ENCODE measurements around the gene MT1F.

GRCh38 chr16:56643833-56644232 lies 13.9 kb upstream of the MT1F start:
- TF ChIP-seq CTCF (IDR thresholded peaks at IDR 0.05 in 2 of 3, conservative IDR thresholded peaks at IDR 0.05 in 1 of 3; ENCODE audit: borderline replicate concordance in 1 of 3, insufficient read depth in 1 of 3, low read depth in 2 of 3, low read length in 2 of 3) (no peak), SRF (IDR thresholded peaks at IDR 0.05; ENCODE audit: low read depth) (no peak), MAX (IDR thresholded peaks at IDR 0.05) (no peak), POLR2AphosphoS5 (IDR thresholded peaks at IDR 0.05; ENCODE audit: low read depth, low read length) (no peak), SP1 (IDR thresholded peaks at IDR 0.05; ENCODE audit: low read depth) (no peak), JUND (IDR thresholded peaks at IDR 0.05) (no peak), EZH2 (IDR thresholded peaks at IDR 0.05) (no peak)

Measured in HCT116 (cell line).